GM18526 (cell line): ENCODE measurements around the gene PDF.

Experiments
- POLR2A ChIP-seq: IDR thresholded peaks from 3 replicates; pipeline ENCODE4 v1.6.1; 2011; ENCODE audit not compliant: insufficient read length; ENCODE audit errors: extremely low read depth

The PDF gene

DNA sequence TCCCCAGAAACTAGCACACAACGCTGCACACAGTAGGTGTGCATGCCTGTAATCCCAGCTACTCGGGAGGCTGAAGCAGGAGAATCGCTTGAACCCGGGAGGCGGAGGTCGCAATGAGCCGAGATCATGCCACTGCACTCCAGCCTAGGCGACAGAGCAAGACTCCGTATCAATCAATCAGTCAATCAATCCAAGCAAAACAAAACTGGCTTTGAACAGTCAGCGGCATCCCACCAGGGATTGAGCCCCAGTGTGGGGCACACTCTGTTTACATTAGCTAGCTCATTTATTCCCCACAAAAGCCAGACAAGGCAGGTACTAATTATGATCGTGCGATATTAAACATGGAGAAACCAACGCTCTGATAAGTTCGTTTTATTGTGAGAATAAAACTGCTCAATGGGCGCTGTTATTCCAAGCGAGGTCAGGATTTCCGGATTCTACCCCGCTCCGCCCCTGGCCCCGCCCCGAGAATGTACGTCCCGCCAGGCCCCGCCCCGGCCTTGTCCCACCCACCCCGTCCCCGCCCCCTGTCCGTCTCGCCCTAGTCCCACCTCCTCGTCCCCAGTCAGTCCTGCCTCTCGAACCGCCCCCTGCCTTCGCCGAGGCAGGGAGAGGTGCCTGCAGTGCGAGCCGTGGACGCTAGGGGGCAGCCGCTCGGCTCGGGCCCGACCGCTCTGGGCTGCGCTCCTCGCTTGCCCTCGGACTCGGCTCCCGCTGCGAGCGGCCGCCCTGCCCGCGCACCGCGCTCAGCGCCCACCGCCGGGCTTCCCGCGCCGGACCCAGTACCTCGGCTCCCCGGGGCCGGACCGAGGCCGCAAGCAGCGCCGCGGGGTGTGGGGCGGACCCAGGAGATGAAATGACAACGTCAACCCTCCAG, 19.5 kb downstream of the PDF start, which contains the start of gene VPS4A:
TSS of gene VPS4A (plus strand) at position 698 of the 880 bp plus-strand sequence. CDS start at position 860, 162 bp downstream.
- peak; percentile 82 for TF ChIP-seq POLR2A

DNA sequence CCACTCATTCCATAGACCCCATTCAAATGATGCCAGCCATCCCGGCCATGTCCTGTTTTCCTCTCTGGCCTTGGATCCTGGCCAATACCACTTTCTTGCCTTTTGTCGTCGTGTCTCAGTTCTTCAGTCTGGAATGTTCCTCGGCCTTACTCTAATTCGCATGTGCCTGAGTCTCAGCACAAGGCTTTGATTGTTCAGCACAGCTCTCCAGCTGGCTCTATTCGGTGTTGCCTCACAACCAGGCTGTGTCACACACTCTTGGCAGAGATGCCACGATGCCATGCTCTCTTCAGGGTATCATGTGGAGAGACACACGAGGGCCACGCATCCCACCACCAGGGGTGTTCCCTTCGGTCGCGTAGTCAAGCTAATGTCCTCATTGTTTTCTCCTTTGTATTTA, 21.1 kb downstream of the PDF start:
- TF ChIP-seq POLR2A, result no peak

DNA sequence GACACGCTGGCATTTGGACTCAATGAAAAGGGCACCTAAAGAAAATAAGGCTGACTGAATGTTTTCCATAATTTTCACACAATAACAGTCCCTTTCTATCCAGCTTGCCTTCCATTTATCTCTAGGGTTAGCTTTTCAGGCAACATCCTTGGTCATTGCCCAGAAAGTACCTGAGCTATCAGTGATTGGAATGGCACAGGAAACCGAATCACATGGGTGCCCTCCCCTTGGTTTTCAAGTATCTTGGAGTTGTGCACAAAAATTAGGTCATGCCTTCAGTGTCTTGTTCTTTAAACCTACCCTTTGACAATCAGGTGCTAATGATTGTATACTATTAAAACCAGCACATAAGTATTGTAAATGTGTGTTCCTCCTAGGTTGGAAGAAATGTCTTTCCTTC, 22.5 kb downstream of the PDF start:
- no peak for TF ChIP-seq POLR2A

DNA sequence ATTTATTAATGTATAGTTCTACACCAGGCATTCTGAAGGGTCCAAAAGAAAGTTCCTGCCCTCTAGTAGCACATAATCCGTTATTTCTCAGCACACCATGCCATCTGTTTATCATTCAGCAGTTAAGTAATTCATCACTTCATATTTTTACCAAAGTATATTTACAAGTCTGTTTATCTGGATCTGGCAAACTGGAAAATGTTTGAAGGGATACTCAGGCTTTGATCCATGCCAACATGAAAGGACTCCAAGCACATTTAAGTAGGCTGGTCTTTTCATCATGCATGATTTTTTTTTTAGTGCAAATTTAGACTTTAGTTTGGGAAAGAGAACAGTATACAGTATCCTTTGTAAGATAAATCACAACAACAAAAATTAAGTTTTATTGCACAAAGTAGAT, 23.3 kb downstream of the PDF start:
- TF ChIP-seq POLR2A, result no peak

DNA sequence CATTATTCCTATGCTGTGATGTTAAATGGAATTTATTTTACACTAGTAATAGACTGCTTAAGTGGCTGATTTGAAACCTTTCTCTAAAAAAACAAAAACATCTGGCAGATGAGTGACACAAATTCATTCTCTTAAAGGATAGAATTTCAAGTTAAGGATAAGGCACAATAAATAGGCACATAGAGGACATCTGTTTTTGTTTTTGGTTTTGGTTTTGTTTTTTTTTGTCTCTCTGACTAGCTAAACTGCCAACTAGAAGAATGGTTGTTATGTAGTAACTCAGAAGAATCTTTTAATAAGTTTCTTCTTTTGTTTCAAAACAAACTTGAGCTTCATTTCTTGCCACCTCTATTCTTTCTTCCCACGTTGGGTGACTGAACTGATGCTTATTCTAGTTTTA, 24.4 kb downstream of the PDF start:
- no peak for TF ChIP-seq POLR2A

DNA sequence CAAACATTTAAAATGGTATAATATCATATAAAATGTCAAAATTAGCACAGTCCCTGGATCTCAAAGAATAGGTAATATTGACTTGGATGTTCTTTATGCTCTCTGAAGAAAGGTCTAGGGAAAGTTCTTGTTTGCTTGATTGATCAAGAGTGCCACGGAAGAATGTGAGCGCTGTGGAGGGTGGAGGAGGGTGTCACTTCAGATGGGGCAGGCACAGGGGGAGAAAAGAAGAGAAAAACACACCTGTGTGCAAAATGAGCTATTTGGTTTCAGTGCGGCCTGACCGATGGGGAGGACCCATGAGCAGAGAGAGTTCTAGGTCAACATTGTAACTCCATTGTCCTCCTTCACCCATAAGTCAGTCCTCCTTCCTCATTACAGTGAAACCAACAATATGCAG, 28.1 kb downstream of the PDF start:
- TF ChIP-seq POLR2A, result no peak

DNA sequence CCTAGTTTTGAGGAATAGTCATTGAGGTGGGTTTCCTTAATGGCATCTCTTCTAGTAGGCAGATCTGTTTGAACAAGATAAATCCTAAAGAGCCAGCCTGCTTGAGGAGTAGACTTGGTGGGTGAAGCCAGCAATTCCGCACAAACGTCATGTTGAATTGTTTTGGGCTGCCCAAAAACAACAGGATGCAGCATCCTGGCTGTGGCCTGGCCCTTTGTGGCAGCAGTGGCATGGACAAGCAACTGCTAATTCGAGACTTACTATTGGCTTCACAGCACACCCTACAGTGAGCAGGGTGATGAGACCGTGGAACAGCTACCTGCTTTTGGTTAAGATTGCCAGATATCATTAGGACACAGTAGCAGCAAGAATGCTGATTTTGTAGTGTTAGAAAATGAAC, 28.5 kb downstream of the PDF start:
- no peak for TF ChIP-seq POLR2A

DNA sequence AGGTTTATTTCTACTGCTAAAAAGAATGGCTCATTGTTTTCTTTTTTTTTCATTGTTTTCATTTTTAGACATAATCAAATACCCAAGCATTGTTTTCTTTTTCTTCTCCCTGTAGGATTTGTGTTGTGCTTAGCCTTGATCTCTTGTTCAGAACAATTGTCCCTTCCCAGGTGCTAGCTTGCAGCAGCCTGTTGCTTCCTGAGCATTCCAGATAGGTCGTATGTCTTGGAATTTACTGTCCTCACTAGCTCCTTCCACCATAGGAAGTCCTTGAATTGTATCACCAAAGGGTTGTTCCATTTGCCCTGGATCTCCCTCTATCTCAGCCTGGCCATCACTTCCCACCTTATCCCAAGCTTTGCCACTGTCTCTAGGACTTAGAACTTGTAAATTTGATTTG, 29.2 kb downstream of the PDF start:
- no peak for TF ChIP-seq POLR2A

DNA sequence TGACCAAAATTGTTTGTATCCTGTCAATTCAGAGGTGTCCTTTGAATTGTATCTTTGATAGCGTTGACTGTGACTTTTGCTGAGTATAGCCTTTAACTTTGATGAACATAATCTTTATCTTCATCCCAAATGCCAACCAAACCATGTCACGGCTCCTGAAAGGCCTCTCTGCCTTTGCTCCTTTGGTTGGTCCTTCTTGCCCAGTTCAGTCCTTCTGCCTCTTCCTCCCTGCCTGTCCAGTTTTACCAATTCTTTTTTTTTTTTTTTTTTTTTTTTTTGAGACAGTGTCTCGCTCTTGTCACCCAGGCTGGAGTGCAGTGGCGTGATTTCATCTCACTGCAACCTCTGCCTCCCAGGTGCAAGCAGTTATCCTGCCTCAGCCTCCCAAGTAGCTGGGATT, 32.1 kb downstream of the PDF start:
- TF ChIP-seq POLR2A, result no peak

DNA sequence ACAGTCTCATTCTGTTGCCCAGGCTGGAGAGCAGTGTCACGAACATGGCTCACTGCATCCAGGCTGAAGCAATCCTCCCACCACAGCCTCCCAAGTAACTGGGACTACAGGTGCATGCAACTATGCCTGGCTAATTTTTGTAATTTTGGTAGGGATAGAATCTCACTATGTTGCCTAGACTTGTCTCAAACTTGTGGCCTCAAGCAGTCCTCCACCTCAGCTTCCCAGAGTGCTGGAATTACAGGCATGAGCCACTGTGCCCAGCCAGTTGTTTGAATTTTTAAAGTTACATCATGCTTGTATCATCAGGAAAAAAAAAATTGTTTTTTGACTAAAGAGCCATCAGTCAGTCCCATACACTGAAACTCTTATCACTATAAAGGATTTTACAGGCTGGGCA, 36.3 kb downstream of the PDF start:
- no peak for TF ChIP-seq POLR2A

DNA sequence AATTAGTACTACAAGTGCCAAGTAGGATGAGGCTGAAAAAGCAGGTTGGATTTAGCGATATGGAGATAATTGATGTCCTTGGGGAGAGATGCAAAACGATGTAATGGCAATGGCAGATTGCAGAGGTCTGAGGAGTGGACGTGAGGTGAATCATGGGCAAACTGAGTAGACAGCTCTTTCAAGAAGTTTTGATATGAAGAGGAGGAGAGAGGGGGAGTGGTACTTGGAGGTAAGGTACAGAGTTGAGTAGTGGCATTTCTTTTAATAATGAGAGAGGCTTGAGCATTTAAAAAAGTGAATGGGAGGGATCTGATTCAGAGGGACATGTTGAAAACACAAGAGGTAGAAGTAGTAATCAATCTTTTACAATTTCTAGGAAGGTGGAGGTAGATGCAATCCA, 37.0 kb downstream of the PDF start:
- TF ChIP-seq POLR2A, result no peak

DNA sequence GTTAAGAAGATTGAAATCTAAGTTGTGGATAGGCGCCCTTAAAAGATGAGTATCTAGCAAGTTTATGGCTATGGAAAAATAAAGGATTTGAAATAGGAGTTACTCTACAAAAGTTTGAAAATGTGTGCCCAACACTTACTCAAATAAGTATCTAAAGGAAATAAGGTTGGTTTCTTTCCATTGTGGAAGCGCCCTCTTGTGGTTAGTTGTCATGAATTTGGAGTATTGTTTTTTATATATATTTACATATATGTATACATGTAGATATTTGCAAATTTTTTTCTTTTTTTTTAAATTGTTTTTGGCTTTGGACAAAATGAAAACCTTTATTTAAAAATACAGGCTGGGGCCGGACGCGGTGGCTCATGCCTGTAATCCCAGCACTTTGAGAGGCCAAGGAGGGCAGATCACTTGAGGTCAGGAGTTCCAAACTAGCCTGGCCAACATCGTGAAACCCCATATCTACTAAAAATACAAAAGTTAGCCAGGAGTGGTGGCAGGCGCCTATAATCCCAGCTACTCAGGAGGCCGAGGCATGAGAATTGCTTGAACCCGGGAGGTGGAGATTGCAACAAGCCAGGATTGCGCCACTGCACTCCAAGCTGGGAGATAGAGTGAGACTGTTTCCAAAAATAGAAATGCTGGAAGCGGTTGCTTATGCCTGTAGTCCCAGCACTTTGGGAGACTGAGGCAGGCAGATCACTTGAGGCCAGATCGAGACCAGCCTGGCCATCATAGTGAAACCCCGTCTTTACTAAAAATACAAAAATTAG, 43.3 kb downstream of the PDF start:
- no peak for TF ChIP-seq POLR2A

DNA sequence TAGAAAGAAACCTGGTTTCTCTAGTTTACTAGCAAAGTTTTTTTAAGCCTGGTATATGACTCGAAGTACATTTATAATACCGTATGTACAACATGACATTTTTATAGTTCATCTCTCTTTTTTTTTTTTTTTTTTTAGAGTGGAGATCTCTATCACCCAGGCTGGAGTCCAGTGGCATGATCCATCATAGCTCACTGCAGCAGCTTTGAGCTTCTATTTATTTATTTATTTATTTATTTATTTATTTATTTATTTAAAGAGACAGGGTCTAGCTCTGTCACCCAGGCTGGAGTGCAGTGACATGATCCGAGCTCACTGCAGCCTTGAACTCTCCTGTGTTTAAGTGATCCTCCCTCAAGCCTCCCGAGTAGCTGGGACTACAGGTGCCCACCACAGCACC, 45.1 kb downstream of the PDF start:
- TF ChIP-seq POLR2A, result no peak

DNA sequence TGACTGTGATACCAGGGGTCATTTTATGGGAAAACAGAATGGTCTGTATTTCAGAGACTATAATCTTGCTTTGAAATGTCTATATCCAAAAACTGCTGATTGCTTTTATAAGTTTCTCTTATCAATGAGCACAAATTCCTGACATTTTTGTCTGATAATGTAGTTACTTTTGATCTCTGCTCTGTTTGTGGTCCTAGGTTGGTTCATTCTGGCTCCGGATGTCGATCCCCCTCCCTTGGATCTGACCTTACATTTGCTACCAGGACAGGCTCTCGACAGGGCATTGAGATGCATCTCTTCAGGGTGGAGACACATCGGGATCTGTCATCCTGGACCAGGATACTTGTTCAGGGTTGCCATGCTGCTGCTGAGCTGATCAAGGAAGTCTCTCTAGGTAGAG, 46.5 kb downstream of the PDF start:
- TF ChIP-seq POLR2A, result no peak

DNA sequence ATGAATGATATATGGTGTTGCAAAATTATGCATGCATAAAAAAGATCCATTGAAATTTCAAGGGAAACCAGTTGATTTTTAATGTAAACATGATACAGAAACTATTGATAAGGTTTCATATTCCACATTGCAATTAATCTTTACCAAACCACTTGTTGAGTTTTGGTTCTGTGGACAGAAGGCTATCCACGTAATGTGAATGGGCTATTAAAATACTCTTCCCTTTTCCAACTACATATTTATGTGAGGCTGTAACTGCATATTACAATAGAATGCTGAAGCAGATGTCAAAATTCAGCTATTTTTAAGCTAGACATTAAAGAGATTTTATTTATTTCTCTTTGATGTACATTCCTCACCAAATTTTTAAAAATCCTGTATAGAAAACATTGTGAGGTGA, 53.0 kb downstream of the PDF start:
- no peak for TF ChIP-seq POLR2A
